DMS 273 (cell line): ENCODE data around the gene TPGS2.
"Not testable (repeated sequence)": the region's sequence is repeated elsewhere in the genome, so short reads cannot be mapped to it uniquely, and the experiment has no call there.

Experiments
- DNase-seq: peaks from one replicate; lab custom pipeline; 2025; ENCODE audit not compliant: unreplicated experiment; lab: John Stamatoyannopoulos, UW

The TPGS2 gene

DNA sequence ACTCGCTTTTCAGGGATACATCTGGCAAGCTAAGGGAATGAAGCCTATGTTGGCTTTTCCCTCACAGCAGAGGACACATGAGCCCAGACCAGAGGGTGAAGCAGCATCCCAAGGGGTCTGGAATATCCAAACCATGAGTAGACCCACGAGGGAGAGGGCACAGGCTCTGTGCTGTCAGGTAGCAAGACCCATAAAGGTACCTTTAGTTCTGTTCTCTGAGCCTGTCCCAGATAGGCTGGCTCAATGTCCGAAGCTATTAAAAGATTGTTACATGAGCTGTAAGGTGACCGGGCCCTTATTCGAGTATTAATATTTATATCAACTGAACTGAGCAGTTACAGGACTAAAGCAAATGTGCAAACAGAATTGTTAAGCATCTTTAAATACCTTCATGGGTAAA is 52.2 kb downstream of the TPGS2 start:
- DNase-seq = no peak

DNA sequence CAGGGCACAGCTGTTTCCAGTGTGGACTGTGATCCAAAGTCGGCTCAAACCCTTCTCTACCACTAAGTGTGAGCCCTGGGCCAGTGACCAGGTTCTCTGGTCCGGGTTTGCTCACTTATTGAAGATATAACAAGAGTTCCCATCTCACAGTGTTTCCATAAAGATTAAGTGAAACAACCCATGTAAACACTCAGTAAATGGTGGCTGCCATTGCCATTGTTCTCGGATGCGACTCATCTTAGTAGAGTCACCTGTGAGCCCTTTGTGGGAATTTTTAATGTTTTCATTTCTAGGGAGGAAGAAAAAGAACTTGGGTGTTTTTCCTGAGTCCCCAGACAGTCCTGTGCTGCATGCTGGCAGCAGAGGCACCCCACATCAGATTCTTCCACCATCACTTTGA is 53.4 kb downstream of the TPGS2 start:
- no peak for DNase-seq

- DNase-seq = no peak
Observed at GRCh38 chr18:36772241-36772723, 56.5 kb downstream of the TPGS2 start.

GRCh38 chr18:36771245-36771644 is 57.6 kb downstream of the TPGS2 start:
- no peak for DNase-seq

- DNase-seq = no peak
Observed at GRCh38 chr18:36770315-36770946, 58.4 kb downstream of the TPGS2 start.

DNA sequence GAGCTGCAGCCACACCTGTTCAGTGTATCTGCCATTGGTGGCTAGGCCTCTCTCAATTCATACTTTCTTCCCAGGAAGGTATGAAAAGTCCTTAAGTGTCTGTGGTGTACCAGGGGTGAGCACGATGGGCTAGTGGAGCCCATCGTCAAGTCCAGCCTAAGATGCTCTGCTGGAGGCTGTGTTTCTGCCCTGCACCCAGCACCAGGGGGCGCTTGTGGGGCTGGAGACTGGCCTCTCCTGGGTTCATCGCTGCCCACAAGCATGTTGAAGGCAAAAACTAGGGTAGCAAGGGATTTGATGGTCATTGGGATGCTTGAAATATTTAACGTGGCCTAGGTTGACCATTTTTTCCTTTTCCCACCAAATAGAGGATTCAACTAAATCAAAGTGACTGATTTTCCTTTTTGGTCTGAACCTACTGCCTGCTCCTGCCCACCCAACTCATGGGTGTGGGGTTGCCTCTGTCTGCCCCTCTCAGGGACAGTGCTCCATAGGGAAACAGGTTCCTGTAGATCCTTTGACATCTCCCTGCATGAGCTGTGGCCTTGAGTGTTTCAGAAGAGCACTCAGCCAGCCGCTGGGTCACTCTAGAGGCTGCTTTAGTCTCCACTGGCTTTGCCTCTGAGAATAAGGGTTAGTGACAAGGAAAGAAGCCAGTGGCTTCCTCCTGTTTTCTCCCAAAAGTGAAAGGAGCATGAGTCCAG is 59.0 kb downstream of the TPGS2 start:
- peak; percentile 54 for DNase-seq

GRCh38 chr18:36769172-36769571 is 59.6 kb downstream of the TPGS2 start:
- no peak for DNase-seq

- DNase-seq = no peak
Observed at GRCh38 chr18:36766836-36767235, 62.0 kb downstream of the TPGS2 start.

GRCh38 chr18:36762965-36763364 is 65.8 kb downstream of the TPGS2 start:
- DNase-seq = not testable (repeated sequence)

DNA sequence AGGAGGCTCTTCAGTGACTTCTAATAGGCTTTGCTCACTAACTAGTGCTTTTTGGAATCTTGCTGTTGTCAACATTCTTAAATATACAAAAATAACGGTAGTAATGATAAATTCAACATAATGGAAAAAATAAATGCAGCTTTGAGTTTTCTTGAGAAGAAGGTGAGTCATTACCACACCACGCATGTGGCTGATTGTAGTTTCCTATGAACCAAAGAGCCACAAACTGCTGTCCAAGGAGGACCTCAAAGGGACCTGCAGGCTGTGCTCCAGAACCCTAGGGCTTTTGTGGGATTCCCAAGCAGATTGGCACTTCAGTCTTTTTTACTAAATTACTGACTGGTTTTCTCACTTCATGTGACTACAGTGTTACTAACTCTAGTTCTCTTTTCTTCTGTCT is 66.7 kb downstream of the TPGS2 start:
- no peak for DNase-seq

- no peak for DNase-seq
Observed at GRCh38 chr18:36761186-36761698, 67.6 kb downstream of the TPGS2 start.

GRCh38 chr18:36760598-36760997 is 68.2 kb downstream of the TPGS2 start:
- DNase-seq = no peak

- no peak for DNase-seq
Observed at GRCh38 chr18:36759167-36759776, 69.5 kb downstream of the TPGS2 start.

DNA sequence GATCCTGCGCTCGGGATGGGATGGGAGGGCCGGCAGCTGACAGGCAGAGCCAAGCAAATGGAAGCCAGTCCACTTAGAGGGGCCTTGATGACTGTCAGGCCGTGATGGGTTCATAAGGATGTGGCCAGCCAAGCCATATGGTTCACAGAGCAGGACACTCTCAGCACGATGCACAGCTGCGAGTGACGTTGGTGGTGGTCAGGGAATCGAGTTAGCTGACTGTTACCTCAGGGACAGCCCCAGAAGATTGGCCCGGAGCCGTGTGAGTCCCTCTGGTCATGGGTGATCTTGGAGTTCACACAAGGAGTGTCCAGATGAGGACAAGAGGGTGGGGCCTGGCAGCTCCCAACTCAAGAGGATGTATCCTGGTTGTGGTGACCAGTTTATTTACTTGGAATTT is 70.2 kb downstream of the TPGS2 start:
- DNase-seq = no peak

- no peak for DNase-seq
Observed at GRCh38 chr18:36757991-36758390, 70.8 kb downstream of the TPGS2 start.

DNA sequence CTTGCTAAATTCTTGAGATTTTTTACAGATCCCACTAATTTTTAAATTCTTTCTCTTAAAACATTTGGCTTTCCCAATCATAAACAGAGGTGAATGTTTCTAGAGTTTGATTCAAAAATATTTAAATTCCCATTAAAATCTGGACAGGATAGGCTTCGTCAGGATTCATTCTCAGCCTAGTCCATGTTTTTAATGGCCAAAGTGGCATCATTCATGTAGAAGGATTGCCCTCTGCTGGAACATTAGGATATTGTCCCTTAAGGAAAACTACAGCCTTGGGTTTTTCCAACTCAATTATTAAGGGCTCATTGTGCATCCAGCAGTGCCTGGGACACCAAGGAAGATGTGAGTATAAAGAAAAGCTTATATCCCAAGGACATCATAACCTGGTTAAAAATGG is 71.7 kb downstream of the TPGS2 start:
- peak; percentile 81 for DNase-seq

- peak; percentile 83 for DNase-seq
Observed at GRCh38 chr18:36756242-36756641, 72.6 kb downstream of the TPGS2 start.

DNA sequence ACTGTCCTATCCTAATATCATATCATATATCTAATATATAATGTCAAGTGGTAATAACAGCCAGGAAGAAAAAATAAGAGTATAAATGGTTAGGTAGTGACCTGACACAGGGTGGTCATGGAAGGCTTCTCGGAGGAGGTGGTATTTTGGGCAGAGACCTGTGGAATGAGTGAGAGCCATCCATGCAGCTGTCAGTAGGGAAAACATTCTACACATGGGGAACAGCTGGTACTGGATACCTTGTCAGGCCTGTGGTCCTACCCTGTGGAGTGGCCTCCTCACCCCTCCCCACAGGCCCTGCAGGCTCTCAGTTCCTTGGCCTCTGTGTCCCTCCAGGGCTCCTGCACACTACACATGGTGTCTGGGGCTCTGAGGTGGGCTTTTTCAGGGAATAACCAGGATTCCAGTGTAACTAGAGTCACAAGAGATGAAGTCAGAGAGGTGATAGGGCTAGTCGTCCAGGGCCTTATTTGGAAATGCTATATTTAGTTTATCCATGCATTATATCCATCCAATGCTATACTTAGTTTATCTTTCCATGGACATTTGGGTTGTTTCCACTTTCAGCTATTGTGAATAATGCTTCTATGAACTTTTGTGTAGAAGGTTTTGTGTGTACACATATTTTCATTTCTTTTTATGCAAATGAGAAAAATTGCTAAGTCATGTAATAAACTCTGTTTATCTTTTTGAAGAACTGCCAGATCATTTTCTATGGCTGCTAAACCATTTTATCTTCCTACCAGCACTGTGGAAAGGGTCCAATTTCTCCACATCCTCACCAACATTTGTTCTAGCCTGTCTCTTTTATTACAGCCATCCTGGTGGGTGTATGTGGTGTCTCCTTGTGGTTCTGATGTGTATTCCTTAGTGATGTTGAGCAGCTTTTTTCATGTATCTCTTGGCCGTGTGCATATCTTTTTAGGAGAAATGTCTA is 75.6 kb downstream of the TPGS2 start:
- peak; percentile 28 for DNase-seq

DNA sequence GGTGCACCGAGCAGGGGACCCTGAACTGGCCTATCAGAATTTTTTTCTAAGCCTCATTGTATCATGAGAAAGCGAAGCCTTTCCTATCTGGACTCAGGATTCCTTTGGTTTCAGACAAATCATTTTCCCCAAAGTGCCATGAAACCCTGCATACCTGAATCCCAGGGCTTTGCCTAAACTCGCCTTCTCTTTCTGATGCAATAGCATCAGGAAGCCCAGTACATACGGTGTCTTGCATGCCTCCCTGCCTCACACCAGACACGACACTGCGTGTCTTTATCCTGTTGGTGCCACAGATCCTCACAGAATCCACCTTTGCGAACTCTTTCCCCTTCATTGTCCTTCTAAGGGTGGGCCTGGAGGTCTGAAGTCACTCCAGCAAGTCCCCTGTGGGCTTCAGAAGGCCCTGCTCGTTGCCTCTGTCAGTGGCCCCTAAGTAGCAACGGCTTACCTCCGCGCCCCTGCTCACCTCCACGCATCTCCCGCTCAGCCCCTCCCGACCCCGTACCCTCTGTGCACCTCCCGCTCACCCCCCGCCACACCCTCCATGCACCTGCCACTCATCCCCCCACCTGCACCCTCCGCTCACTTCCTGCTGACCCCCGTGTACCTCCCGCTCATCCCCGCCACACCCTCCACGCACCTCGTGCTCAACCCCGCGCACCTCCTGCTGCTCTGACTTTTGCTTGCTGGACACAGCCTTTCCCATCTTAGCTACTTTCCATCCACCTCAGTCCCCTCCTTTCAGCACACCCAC is 83.4 kb downstream of the TPGS2 start:
- DNase-seq = no peak

DNA sequence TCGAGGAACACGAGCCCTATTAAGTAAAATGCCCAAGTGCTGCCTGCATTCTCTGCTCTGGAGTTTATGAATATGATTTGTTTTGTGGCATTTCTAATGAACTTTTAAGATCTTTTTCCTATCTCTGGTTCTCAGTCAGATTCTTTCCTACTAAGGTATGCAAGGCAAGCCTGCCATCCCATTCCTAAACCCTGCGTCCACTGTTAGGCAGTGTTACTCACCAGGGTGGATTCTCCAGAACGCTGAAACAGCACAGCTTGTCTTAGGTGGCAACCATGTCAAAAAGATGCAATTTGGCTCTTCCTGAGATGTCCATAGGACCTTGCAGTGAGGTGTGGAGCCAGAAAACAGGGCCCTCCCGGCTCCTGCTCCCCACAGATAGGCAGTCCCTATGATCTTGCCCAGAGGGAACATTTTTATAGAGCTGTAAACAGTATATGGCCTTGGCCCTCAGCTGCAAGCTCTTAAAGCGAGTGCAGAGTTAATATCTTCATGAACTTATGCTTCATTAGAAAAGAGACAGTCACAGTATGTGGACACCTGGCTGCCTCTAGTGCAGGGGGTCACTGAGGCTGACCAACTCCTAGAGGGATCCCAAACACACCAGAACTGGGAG is 84.4 kb downstream of the TPGS2 start:
- DNase-seq = no peak
